Measurements from ENCODE around the gene ZNF629. TPM values are rescaled to one million over a fixed set of nuclear protein-coding genes. Genes with fewer than 3 reads are reported as not detected.

The ZNF629 gene
- 10 to 100 TPM in 5 of 7 donors, 1 to 10 TPM in 2; 7.6 to 13.9 (median 12.5) TPM for total RNA-seq
- polyA plus RNA-seq, result 1 to 10 TPM; 1.3 to 3.1 (median 1.7) TPM
- long read RNA-seq, donor 1, full-length matches to known transcripts, result 3 of 3 reads
- long read RNA-seq, donor 1, partial matches to known transcripts, result 0 of 3 reads
- long read RNA-seq, donor 1, other reads (novel, unspliced or antisense), result 0 of 3 reads
- long read RNA-seq, donor 2, partial matches to known transcripts, result 9 of 9 reads
- long read RNA-seq, donor 2, other reads (novel, unspliced or antisense), result 0 of 9 reads

- Histone ChIP-seq H3K36me3 (peaks cover 0 to 26% (median 18%) of the 10 kb centered on the region in 6 donors), H3K4me3 (peak within 1 kb of the TSS; percentile 65 to 93 (median 78)), H3K27ac (peak within 1 kb of the TSS; percentile 66 to 89 (median 84)), H3K9me3 (no peaks in the 10 kb centered on the region), H3K27me3 (replicated peaks in 1 of 7) (peaks cover 0 to 26% (median 0%) of the 10 kb centered on the region in 7 donors), H3K4me1 (peaks cover 0 to 42% (median 26%) of the 10 kb centered on the region in 6 donors)
- intact Hi-C loops (cut with DNase I; ENCODE audit: low total_unique reads), result loop anchor here (10.0 kb wide), 1 partner anchor 58 kb away; no protein-coding TSS in a partner anchor
- TF ChIP-seq POLR2AphosphoS5 (IDR thresholded peaks at IDR 0.05), result peak; percentile 40 to 66 (median 46)
- TF ChIP-seq POLR2A (IDR thresholded peaks at IDR 0.05), result no peak
- WGBS, 5 donors, result 1 to 5% (median 2%) methylated on average over 4 to 37 of the region's 37 CpGs
- no peak for DNase-seq
These were observed at the start of gene ZNF629 for GRCh38 chr16:30786936-30787612. Gene ZNF629, minus strand, starts transcription at chr16:30787205. Its CDS starts 2,723 bp downstream, at chr16:30784482.

- intact Hi-C loops (cut with DNase I; ENCODE audit: low total_unique reads), result no loop called here
These were observed 47.2 kb upstream of the ZNF629 start for GRCh38 chr16:30834130-30834740.

GRCh38 chr16:30830072-30830417, 43.0 kb upstream of the ZNF629 start:
- Histone ChIP-seq H3K27ac (no peak overlapping the region), H3K36me3 (peaks cover 0 to 12% (median 2%) of the 10 kb centered on the region in 6 donors), H3K27me3 (replicated peaks in 1 of 7) (no peaks in the 10 kb centered on the region), H3K9me3 (no peaks in the 10 kb centered on the region), H3K4me3 (no peak overlapping the region), H3K4me1 (no peaks in the 10 kb centered on the region)
- DNase-seq, result no peak
- intact Hi-C loops (cut with DNase I; ENCODE audit: low total_unique reads), result no loop called here
- 91 to 97% (median 95%) methylated on average over 6 of the region's 6 CpGs for WGBS, 5 donors
- TF ChIP-seq POLR2AphosphoS5 (IDR thresholded peaks at IDR 0.05) (no peak), CTCF (IDR thresholded peaks at IDR 0.05 in 8 of 11, conservative IDR thresholded peaks at IDR 0.05 in 3 of 11) (no peak), POLR2A (IDR thresholded peaks at IDR 0.05) (no peak)

More at GRCh38 chr16:30834130-30834740, 47.2 kb upstream of the ZNF629 start:
- no peak for DNase-seq
- Histone ChIP-seq H3K4me3 (no peak overlapping the region), H3K36me3 (peaks cover 0 to 12% (median 2%) of the 10 kb centered on the region in 6 donors), H3K9me3 (no peaks in the 10 kb centered on the region), H3K27me3 (replicated peaks in 1 of 7) (no peaks in the 10 kb centered on the region), H3K27ac (no peak overlapping the region), H3K4me1 (no peaks in the 10 kb centered on the region)
- TF ChIP-seq POLR2AphosphoS5 (IDR thresholded peaks at IDR 0.05) (no peak), POLR2A (IDR thresholded peaks at IDR 0.05) (no peak), CTCF (IDR thresholded peaks at IDR 0.05 in 8 of 11, conservative IDR thresholded peaks at IDR 0.05 in 3 of 11) (no peak)
- WGBS, 5 donors, result 90 to 98% (median 96%) methylated on average over 5 to 44 of the region's 44 CpGs

GRCh38 chr16:30829130-30830071, 42.4 kb upstream of the ZNF629 start:
- Histone ChIP-seq H3K36me3 (peaks cover 0 to 8% (median 2%) of the 10 kb centered on the region in 6 donors), H3K9me3 (no peaks in the 10 kb centered on the region), H3K27ac (no peak overlapping the region), H3K27me3 (replicated peaks in 1 of 7) (no peaks in the 10 kb centered on the region), H3K4me3 (no peak overlapping the region), H3K4me1 (no peaks in the 10 kb centered on the region)
- TF ChIP-seq POLR2A (IDR thresholded peaks at IDR 0.05) (no peak), POLR2AphosphoS5 (IDR thresholded peaks at IDR 0.05) (no peak), CTCF (IDR thresholded peaks at IDR 0.05 in 8 of 11, conservative IDR thresholded peaks at IDR 0.05 in 3 of 11) (no peak)
- intact Hi-C loops (cut with DNase I; ENCODE audit: low total_unique reads), result no loop called here
- 81 to 91% (median 85%) methylated on average over 15 of the region's 15 CpGs for WGBS, 5 donors
- no peak for DNase-seq
